Measurements from ENCODE around the gene KLHDC10. TPM values are rescaled to one million over a fixed set of nuclear protein-coding genes. Genes with fewer than 3 reads are reported as not detected.

The KLHDC10 gene
- total RNA-seq, 1 experiment from 2014 or later, result 14.4 TPM

DNA sequence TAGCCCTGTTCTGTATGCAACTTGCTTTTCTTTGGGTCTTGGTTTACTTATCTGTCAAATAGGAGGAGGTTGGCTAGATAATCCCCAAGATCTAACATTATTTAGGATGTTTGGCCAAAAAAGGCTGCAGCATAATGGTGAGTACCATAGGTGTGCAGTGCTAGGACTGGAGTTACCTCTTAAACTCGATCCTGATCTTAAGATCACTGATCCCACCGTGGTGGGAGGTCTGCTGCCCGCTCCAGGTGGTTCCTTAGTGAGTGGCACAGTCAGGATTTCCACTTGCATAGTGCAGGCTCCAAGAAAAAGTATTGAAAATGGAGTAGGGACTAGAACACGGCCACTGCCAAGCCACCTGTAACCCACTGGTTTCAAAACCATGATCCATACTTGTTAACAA is 66.9 kb downstream of the KLHDC10 start:
- H3K4me1 Mint-ChIP-seq, result peaks cover 24% of the 10 kb centered on the region
- ChIA-PET CTCF (no interaction called here), POLR2A (no interaction called here)
- DNase-seq (ENCODE audit: low spot score), result no peak
- no peak overlapping the region for H3K27ac Mint-ChIP-seq
- no peak overlapping the region for H3K4me3 Mint-ChIP-seq
- no peak for TF ChIP-seq ZNF532 (CRISPR knock-in tag; IDR thresholded peaks at IDR 0.05; ENCODE audit: borderline replicate concordance)
- no peak for TF ChIP-seq ZNF232 (CRISPR knock-in tag; IDR thresholded peaks at IDR 0.05)
- TF ChIP-seq, protein P1, sequence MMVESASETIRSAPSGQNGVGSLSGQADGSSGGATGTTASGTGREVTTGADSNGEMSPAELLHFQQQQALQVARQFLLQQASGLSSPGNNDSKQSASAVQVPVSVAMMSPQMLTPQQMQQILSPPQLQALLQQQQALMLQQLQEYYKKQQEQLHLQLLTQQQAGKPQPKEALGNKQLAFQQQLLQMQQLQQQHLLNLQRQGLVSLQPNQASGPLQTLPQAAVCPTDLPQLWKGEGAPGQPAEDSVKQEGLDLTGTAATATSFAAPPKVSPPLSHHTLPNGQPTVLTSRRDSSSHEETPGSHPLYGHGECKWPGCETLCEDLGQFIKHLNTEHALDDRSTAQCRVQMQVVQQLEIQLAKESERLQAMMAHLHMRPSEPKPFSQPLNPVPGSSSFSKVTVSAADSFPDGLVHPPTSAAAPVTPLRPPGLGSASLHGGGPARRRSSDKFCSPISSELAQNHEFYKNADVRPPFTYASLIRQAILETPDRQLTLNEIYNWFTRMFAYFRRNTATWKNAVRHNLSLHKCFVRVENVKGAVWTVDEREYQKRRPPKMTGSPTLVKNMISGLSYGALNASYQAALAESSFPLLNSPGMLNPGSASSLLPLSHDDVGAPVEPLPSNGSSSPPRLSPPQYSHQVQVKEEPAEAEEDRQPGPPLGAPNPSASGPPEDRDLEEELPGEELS (CRISPR knock-in tag; IDR thresholded peaks at IDR 0.05), result no peak
- TF ChIP-seq ATF1 (CRISPR knock-in tag; IDR thresholded peaks at IDR 0.05), result no peak
- no peak for TF ChIP-seq HMGXB4 (CRISPR knock-in tag; IDR thresholded peaks at IDR 0.05)
- no peak for TF ChIP-seq PRDM15 (CRISPR knock-in tag; IDR thresholded peaks at IDR 0.05)
- ATAC-seq, result no peak
- H3K36me3 Mint-ChIP-seq, result no peaks in the 10 kb centered on the region; the same call in none of the 2 replicates
- H3K9me3 Mint-ChIP-seq, result no peaks in the 10 kb centered on the region
- peaks cover 9% of the 10 kb centered on the region for H3K27me3 Mint-ChIP-seq (ENCODE audit: low read depth)

DNA sequence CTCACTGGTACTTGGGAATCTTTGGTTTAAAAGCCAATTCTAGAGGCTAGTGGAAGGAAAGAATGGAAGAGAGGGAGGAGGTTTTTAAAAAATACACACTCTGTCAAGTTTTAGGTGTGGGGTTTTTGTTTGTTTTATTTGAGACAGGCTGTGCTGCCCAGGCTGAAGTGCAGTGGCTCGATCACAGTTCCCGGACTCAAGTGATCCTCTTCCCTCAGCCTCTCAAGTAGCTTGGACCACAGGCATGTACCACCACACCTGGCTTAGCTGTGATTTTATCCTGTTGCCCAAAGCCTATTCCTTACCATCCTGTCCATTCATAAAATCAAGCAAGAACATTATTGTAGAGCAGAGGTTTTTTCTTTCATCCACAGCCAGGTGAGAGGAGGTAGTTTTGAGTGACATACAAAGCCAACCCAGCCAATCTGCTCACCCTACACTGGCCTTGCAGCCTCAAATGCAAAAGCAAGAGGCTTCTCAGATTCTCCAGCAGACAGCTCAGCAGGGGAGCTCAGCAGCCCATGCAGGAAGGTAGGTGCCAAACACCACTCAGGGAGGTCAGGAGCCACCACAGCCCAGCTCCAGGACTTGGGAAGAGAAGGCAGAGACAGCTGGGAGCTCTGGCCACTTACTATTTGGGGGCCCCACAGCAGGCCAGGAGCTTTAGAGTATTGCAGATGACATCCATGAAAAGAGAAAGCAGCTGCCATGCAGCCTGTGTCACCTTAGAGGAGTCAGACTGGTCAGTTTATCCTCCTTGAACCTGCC is 69.0 kb downstream of the KLHDC10 start:
- ChIA-PET CTCF (interaction anchor here (1.2 to 2.0 kb wide), 3 partner anchors 15 to 67 kb away, joined by 3 to 8 read pairs (median 4); no protein-coding TSS in a partner anchor), POLR2A (interaction anchor here (0.6 kb wide), 2 partner anchors 83 to 271 kb away, joined by 3 to 4 read pairs; no protein-coding TSS in a partner anchor)
- Mint-ChIP-seq H3K27ac (no peak overlapping the region), H3K27me3 (ENCODE audit: low read depth) (peaks cover 9% of the 10 kb centered on the region), H3K36me3 (no peaks in the 10 kb centered on the region; the same call in none of the 2 replicates), H3K4me3 (no peak overlapping the region), H3K4me1 (peaks cover 18% of the 10 kb centered on the region), H3K9me3 (no peaks in the 10 kb centered on the region)
- ATAC-seq, result no peak
- no peak for DNase-seq (ENCODE audit: low spot score)
- TF ChIP-seq FOXJ3 (CRISPR knock-in tag; IDR thresholded peaks at IDR 0.05; ENCODE audit: borderline replicate concordance) (no peak), AFF4 (CRISPR knock-in tag; IDR thresholded peaks at IDR 0.05; ENCODE audit: borderline replicate concordance) (no peak), PRRX2 (CRISPR knock-in tag; IDR thresholded peaks at IDR 0.05) (no peak), ELF4 (CRISPR knock-in tag; IDR thresholded peaks at IDR 0.05; ENCODE audit: low read depth) (no peak)
- TF ChIP-seq, protein P2, sequence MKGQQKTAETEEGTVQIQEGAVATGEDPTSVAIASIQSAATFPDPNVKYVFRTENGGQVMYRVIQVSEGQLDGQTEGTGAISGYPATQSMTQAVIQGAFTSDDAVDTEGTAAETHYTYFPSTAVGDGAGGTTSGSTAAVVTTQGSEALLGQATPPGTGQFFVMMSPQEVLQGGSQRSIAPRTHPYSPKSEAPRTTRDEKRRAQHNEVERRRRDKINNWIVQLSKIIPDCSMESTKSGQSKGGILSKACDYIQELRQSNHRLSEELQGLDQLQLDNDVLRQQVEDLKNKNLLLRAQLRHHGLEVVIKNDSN (CRISPR knock-in tag; IDR thresholded peaks at IDR 0.05), result no peak
- TF ChIP-seq, protein P3, sequence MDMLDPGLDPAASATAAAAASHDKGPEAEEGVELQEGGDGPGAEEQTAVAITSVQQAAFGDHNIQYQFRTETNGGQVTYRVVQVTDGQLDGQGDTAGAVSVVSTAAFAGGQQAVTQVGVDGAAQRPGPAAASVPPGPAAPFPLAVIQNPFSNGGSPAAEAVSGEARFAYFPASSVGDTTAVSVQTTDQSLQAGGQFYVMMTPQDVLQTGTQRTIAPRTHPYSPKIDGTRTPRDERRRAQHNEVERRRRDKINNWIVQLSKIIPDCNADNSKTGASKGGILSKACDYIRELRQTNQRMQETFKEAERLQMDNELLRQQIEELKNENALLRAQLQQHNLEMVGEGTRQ (CRISPR knock-in tag; IDR thresholded peaks at IDR 0.05), result no peak
- TF ChIP-seq, protein P1 (CRISPR knock-in tag; IDR thresholded peaks at IDR 0.05), result no peak

Data from WTC11 (cell line).